Ishikawa (cell line): Measurements from ENCODE around the gene CARS1.

Source experiments
- CEBPB ChIP-seq: IDR thresholded peaks from 2 replicates; pipeline ENCODE4 v1.6.1; 2012
- CREB1 ChIP-seq: IDR thresholded peaks from 2 replicates; pipeline ENCODE4 v1.6.1; 2012; ENCODE audit warnings: low read depth
- EGR1 ChIP-seq: IDR thresholded peaks from 2 replicates; pipeline ENCODE4 v1.6.1; 2012
- EP300 ChIP-seq: IDR thresholded peaks from 2 replicates; pipeline ENCODE4 v1.6.1; 2012; ENCODE audit warnings: borderline replicate concordance
- FOXM1 ChIP-seq: IDR thresholded peaks from 2 replicates; pipeline ENCODE4 v1.6.1; 2012; ENCODE audit warnings: low read depth, borderline replicate concordance
- MAX ChIP-seq: IDR thresholded peaks from 2 replicates; pipeline ENCODE4 v1.6.1; 2012
- NFIC ChIP-seq: IDR thresholded peaks from 2 replicates; pipeline ENCODE4 v1.6.1; 2012
- RAD21 ChIP-seq: IDR thresholded peaks from 2 replicates; pipeline ENCODE4 v1.6.1; 2012; ENCODE audit warnings: low read depth
- REST ChIP-seq: IDR thresholded peaks from 2 replicates; pipeline ENCODE4 v1.6.1; 2012; ENCODE audit warnings: low read depth, mild to moderate bottlenecking
- TAF1 ChIP-seq: IDR thresholded peaks from 2 replicates; pipeline ENCODE4 v1.6.1; 2012; ENCODE audit warnings: low read depth, mild to moderate bottlenecking
- TCF12 ChIP-seq: IDR thresholded peaks from 2 replicates; pipeline ENCODE4 v1.6.1; 2012; ENCODE audit warnings: low read depth
- TEAD4 ChIP-seq: IDR thresholded peaks from 2 replicates; pipeline ENCODE4 v1.6.1; 2012
- USF1 ChIP-seq: IDR thresholded peaks from 2 replicates; pipeline ENCODE4 v1.6.1; 2012
- YY1 ChIP-seq: IDR thresholded peaks from 2 replicates; pipeline ENCODE4 v1.6.1; 2012; ENCODE audit warnings: low read depth
- ZBTB7A ChIP-seq: IDR thresholded peaks from 2 replicates; pipeline ENCODE4 v1.6.1; 2012; ENCODE audit warnings: low read depth

The CARS1 gene

GRCh38 chr11:3090096-3090901, 33.1 kb upstream of the CARS1 start:
- no peak for TF ChIP-seq EP300
- no peak for TF ChIP-seq RAD21
- TF ChIP-seq CREB1 = no peak
- TF ChIP-seq MAX = no peak
- no peak for TF ChIP-seq ZBTB7A

- TF ChIP-seq CEBPB (no peak), EP300 (no peak), EGR1 (no peak)
These were observed 32.2 kb upstream of the CARS1 start for GRCh38 chr11:3089236-3090061.

GRCh38 chr11:3088806-3089205, 31.6 kb upstream of the CARS1 start:
- TF ChIP-seq REST = no peak
- no peak for TF ChIP-seq EGR1
- TF ChIP-seq TEAD4 = no peak
- TF ChIP-seq MAX = no peak
- no peak for TF ChIP-seq USF1
- no peak for TF ChIP-seq EP300
- no peak for TF ChIP-seq RAD21
- TF ChIP-seq YY1 = no peak
- no peak for TF ChIP-seq NFIC
- TF ChIP-seq TAF1 = no peak
- TF ChIP-seq TCF12 = no peak
- TF ChIP-seq FOXM1 = no peak
- TF ChIP-seq CREB1 = no peak
- TF ChIP-seq CEBPB = no peak
- no peak for TF ChIP-seq ZBTB7A

GRCh38 chr11:3087821-3088800, 30.9 kb upstream of the CARS1 start:
- TF ChIP-seq FOXM1 (no peak), NFIC (no peak), USF1 (no peak), MAX (no peak), TEAD4 (no peak)

GRCh38 chr11:3087373-3087772, 30.1 kb upstream of the CARS1 start:
- no peak for TF ChIP-seq FOXM1

- TF ChIP-seq FOXM1 = no peak
- no peak for TF ChIP-seq TEAD4
- no peak for TF ChIP-seq REST
- TF ChIP-seq USF1 = no peak
- TF ChIP-seq EGR1 = no peak
- no peak for TF ChIP-seq RAD21
- no peak for TF ChIP-seq TCF12
- TF ChIP-seq TAF1 = no peak
These were observed 29.5 kb upstream of the CARS1 start for GRCh38 chr11:3086671-3087150.
